AG20443 (cell line): ENCODE data around the gene RBMS3.
"Not testable (repeated sequence)": the region's sequence is repeated elsewhere in the genome, so short reads cannot be mapped to it uniquely, and the experiment has no call there.

Experiments used
- DNase-seq: peaks from one replicate; pipeline ENCODE4 v3.0.0; 2012; ENCODE audit warnings: low spot score, mixed read lengths

The RBMS3 gene

GRCh38 chr3:30024466-30024865 lies 743.6 kb downstream of the RBMS3 start:
- no peak for DNase-seq

DNA sequence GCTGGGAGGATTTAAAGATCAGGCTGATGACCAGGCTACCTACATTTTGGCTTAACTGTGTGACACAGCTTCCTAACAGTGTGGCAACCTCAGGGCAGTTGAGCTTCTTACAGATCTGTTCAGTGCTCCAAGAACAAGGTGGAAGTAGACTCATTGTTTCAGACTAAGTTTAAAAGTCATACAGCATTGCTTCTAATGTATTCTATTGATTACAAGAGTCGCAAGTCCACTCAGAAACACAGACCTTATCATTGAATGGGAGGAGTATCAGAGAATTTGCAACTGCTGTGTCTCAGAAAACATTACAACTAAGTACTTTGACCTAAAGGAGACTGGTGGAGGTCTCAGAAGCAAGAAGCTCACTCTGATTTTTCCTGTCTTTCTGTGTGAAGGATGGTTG lies 746.0 kb downstream of the RBMS3 start:
- no peak for DNase-seq

DNA sequence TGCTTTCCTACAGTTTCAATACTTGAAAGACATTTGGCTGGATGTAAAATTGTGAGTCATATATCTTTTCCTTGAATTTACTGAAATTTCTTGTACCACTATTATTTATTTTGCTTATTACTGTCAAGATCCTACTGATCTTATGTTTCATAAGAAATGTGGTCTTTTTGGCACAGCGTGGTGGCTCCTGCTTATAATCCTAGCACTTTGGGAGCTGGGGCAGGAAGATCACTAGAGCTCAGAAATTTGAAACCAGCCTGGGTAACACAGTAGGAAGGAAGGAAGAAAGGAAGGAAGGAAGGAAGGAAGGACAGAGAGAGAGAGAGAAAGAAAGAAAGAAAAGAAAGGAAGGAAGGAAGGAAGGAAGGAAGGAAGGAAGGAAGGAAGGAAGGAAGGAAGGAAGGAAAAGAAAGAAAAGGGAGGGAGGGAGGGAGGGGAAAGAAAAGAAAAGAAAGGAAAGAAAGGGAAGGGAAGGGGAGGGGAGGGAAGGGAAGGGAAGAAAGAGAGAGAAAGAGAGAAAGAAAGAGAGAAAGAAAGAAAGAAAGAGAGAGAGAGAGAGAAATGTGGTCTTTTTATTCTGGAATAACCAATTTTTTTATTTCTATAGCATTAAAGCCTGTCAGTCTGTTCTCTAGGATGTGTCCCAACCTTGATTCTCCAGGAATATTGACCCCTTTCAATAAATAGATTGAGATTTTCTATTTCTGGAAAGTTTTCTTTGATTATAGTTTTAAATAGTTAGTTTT lies 753.5 kb downstream of the RBMS3 start:
- DNase-seq, result no peak

- DNase-seq, result peak; percentile 12
These were observed 755.2 kb downstream of the RBMS3 start for GRCh38 chr3:30035935-30036567.

GRCh38 chr3:30040126-30040525 lies 759.3 kb downstream of the RBMS3 start:
- DNase-seq, result no peak

GRCh38 chr3:30041481-30041880 lies 760.6 kb downstream of the RBMS3 start:
- DNase-seq, result not testable (repeated sequence)

DNA sequence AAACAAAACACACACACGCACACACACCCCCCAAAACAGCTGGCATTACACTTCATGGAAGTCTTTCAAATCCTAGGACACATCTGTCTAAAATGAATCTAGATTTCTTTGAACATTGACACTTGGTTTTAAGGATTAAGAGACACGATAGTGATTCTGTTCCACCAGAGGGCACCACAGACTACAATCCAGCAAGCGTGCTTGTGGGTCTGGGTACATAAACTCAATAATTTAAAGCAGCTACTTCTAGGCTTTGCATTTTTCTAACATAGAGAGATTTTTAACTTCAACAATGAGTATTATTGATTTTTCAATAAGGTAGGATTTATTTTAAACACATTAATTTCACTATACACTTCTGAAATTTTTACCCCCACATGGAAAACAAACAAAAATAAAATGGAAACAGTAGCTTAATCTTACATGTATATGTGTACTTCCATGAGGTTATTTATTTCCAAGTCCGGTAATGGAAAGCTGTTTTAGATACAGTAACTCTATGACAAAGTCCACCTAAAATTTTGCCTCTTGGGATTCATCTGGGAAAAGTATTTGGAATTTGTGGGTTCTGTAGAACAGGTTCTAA lies 761.5 kb downstream of the RBMS3 start:
- peak; percentile 68 for DNase-seq

DNA sequence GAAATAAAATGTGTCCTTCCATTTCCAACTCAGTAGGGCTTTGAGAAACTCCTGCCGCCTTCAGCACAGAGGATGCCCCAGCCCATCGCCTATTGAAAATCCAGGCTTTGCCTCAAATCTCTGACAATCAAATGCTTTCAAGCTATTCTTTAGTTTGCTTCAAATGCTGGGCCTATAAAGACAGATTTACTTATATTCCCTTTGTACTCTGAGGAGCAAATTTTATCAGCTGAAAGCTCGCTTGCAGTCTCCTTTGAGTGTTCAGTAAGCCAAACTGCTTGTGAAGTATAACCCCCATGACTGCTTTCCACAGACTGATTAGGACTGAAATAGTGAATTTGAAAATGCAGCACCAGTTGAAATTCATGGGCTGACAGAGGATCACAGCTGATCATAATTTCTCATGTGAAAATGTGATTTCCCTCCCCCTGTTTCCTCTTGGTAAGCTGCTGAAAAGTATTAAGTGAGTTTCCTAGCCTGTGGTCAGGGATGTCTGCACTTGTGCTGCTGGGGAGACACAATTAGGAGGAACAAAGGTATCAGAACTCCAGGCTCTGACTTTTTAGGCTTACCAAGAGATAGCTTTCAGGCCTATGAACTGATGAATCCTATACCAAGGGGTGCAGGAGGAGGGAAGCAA lies 762.2 kb downstream of the RBMS3 start:
- DNase-seq, result no peak

- no peak for DNase-seq
These were observed 763.6 kb downstream of the RBMS3 start for GRCh38 chr3:30044515-30044914.

GRCh38 chr3:30048431-30048830 lies 767.6 kb downstream of the RBMS3 start:
- no peak for DNase-seq

DNA sequence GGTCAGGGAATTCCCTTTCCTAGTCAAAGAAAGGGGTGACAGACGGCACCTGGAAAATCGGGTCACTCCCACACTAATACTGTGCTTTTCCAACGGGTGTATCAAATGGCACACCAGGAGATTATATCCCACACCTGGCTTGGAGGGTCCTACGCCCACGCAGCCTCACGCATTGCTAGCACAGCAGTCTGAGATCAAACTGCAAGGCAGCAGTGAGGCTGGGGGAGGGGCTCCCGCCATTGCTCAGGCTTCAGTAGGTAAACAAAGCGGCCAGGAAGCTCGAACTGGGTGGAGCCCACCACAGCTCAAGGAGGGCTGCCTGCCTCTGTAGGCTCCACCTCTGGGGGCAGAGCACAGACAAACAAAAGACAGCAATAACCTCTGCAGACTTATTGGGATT lies 769.2 kb downstream of the RBMS3 start:
- not testable (repeated sequence) for DNase-seq

DNA sequence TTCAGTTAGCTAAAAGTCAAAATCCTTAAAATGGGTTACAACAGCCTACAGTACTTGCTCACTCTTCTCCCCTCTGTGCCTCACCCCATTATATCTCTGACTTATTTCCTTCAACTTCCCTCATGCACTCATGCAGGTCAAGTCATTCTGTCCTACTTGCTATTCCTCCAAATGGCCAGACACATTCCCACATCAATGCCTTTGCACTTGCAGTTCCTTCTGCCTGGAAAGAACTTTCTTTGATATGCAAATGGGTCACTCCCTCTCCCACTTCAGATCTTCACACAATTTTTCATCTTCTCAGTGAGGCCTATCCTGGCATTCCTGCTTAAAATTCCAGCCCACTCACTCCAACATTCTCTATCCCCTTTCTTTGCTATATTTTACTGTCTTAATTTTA lies 778.4 kb downstream of the RBMS3 start:
- DNase-seq, result no peak
